ENCODE data around the gene HINT2.

Gene HINT2

DNA sequence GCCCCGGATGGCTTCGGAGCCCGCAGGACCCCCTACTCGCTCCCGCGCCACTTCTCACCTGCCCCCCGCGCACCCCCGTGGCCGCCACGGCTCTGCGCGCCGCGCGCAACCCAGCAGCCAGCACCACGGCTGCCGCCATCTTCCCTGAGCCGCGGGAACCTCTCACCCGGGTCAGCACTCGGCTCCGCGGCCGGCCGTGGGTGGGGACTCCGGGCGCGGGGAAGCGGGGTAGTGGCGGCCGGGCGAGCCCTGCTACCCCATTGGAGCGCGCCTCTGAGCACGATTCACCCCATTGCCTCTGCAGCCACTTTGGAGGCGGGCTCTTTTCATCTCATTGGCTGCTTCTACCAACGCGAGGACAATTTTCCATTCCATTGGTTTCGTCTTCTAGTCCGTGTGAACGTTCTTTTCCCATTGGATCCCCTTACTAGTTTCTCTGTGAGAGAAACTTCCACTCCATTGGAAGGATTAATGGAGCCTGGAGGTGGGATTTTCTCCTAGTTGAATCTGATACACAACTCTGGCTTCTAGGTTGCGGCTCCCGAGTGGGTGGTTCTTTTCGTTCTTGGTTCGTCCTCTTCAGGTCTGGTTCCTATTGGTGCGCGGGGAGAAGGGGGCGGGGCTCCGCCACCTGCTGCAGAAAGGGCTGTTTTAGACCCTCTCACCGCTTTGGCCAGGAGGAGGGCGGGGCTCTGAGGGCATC lies at the start of gene HINT2:
Gene HINT2 (minus strand): TSS at position 202 of the 703 bp plus-strand sequence. CDS start 63 bp downstream, at position 139.
- peak; percentile 100 for DNase-seq

- no peak for DNase-seq
Measured at GRCh38 chr9:35863583-35863982, 48.7 kb upstream of the HINT2 start.

DNA sequence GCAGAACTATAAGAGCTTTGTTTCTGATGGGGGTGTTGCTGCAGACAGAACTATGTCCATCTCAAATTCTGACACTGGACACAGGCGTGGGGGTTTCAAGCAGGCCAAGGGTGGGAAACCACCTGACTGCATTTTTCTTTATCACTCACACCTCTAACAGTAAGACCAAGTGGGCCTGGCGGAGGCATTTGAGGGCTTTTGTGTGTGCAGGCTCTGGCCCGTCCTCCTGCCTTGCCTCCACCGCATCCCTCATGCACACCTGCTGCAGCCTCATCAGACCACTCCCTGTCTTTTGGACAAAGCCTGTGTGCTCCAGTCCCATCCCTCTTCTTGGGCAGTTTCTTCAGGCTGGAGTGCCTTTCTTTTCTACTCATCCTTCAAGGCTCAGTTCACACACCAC lies 47.5 kb upstream of the HINT2 start:
- no peak for DNase-seq

GRCh38 chr9:35861161-35861897 lies 46.5 kb upstream of the HINT2 start:
- DNase-seq = no peak

DNA sequence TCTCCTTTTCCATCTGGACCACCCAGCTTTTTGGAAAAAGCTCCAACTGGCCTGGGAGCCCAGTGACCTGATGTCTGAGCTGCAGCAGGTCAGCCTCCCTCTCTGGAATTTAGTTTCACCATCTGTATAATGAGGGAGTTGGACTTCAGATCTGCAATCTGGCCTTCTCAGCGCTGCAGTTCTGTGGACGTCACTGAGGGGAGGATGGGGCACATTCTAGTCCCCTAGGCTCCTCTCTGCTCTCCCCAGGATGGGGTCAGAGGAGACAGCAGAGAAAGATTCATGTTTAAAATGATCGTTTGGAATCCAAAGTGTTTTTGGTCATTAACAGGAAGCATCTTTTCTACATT lies 45.1 kb upstream of the HINT2 start:
- no peak for DNase-seq

DNA sequence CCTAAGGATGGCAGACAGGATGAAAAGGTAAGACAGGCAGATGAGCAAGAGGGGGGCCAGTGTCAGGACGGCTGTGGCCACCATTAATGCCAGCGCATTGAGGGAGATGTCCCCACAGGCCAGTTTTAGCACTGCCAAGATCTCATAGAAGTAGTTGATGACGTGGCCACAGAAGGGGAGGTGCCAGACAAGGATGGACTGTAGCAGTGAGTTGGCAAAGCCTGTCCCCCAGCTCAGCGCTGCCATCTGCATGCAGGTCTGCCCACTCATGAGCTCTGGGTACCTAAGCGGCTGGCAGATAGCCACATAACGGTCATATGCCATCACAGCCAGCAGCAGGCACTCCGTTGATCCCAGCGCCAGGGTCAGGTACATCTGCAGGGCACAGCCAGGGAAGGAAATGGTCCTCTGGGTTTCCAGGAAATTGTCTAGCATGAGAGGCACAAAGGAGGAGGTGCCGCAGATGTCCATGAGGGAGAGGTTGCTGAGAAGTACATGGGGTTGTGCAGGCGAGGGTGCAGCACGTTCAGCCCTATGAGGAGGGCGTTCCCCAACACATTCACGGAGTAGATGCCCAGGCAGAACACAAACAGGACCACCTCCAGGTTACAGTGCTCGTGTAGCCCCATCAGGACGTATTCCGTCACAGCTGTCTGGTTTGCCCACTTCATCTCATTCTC lies 44.6 kb upstream of the HINT2 start:
- peak; percentile 30 for DNase-seq

GRCh38 chr9:35858458-35858857 lies 43.6 kb upstream of the HINT2 start:
- DNase-seq = no peak

GRCh38 chr9:35856882-35857281 lies 42.0 kb upstream of the HINT2 start:
- no peak for DNase-seq

DNA sequence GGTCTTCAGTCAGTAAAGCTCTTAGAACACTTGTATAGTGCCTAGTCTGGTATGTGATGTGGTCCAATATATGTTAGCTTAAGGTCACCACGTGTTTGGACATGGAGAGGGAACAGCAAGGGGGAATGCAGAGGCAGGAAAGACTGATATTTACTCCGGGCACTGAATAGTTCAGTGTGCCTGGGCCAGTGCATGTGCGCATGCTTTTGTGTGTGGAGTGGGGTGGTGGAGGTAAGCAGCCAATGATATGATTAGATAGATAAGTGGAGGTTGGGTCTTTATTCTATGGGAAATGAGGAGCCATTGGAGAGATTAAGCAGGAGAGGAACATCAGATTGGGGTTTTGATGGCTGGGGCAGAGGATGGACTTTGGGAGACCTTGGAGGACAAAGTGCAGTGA lies 41.4 kb upstream of the HINT2 start:
- DNase-seq = no peak

- DNase-seq = no peak
Measured at GRCh38 chr9:35854091-35854762, 39.4 kb upstream of the HINT2 start.

DNA sequence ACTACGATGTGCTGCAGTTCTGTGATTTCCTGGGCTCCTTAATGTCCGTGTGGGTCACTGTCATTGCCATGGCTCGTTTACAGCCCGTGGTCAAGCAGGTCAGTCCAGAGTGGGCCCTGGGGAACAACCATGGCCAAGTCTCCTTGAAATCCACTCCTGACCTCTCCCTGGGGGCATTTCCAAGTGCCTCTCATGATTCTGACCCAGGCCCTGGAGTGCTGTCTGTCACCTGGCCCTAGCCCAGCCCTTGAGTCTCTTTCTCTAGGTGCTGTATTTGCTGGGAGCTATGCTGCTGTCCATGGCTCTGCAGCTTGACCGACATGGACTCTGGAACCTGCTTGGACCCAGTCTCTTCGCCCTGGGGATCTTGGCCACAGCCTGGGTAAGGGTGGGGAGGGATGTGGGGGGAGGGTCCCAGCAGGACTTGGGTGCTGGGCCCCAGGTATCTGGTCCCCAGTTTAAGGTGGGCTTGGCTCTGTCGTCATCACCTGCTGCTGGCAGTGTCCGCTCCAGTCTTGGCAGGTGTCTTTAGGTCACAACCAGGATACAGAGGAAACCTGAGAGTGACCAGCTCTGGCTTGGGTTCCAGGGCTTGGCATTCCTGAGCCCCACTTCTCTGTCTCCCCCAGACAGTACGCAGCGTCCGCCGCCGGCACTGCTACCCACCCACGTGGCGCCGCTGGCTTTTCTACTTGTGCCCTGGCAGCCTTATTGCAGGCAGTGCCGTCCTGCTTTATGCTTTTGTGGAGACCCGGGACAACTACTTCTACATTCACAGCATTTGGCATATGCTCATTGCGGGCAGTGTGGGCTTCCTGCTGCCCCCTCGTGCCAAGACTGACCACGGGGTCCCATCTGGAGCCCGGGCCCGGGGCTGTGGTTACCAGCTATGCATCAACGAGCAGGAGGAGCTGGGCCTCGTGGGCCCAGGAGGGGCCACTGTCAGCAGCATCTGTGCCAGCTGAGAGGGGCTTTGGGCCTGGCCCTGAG lies 38.3 kb upstream of the HINT2 start:
- no peak for DNase-seq

GRCh38 chr9:35852267-35852815 lies 37.5 kb upstream of the HINT2 start:
- DNase-seq = no peak

- no peak for DNase-seq
Measured at GRCh38 chr9:35847792-35848572, 33.1 kb upstream of the HINT2 start.

DNA sequence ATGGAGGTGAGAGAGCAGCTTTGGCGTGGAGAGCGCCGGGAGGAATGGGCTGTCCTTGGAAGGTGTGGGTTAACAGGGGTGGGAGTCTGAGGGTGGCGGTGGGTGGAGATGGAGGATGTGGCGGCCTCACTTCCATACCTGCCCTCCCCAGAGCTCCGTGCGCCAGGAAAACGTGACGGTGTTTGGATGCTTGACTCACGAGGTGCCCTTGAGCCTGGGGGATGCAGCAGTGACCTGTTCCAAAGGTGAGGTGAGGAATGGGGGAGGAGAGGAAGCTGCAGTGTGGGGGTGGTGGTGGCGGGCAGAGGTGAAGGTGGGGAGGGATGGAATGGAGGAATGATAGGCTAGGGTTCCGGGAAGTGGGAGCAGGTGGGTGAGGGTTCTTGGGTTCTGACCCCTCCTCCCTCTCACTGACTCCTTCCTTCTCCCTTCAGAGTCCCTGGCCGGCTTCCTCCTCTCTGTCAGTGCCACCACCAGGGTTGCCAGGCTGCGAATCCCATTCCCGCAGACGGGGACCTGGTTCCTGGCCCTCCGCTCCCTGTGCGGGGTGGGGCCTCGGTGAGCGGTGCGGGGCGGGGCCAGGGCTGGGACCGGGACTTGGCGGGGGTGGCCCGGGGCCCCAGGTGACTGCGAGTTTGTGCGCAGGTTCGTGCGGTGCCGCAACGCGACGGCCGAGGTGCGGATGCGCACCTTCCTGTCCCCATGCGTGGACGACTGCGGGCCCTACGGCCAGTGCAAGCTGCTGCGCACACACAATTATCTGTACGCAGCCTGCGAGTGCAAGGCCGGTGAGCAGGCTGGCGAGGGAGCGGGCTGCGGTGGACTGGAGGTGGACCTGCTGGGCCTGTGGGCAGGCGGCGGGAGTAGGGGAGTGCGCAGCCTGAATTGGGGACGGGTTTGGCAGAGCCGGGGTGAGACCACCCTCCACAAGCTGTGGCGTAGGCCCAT lies 31.3 kb upstream of the HINT2 start:
- no peak for DNase-seq

- no peak for DNase-seq
Measured at GRCh38 chr9:35844628-35845270, 29.9 kb upstream of the HINT2 start.

DNA sequence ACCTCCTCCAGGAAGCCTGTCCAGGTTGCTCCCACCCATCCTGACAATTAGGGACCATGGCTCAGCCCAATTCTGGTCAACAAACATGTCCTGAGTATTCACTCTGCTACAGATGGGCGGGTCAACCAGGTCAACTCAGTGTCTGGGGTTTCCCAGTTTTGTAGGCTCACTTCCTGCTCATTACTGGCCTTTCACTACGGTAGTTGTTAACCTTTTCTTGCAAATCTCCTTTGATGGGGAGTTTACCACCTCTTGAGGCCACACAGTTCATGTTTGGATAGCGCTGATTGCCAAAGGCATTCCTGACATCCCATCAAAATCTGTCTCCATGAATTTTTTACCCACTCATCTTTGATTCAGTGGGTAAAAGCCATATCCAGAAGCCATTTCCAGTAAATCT lies 28.0 kb upstream of the HINT2 start:
- no peak for DNase-seq

DNA sequence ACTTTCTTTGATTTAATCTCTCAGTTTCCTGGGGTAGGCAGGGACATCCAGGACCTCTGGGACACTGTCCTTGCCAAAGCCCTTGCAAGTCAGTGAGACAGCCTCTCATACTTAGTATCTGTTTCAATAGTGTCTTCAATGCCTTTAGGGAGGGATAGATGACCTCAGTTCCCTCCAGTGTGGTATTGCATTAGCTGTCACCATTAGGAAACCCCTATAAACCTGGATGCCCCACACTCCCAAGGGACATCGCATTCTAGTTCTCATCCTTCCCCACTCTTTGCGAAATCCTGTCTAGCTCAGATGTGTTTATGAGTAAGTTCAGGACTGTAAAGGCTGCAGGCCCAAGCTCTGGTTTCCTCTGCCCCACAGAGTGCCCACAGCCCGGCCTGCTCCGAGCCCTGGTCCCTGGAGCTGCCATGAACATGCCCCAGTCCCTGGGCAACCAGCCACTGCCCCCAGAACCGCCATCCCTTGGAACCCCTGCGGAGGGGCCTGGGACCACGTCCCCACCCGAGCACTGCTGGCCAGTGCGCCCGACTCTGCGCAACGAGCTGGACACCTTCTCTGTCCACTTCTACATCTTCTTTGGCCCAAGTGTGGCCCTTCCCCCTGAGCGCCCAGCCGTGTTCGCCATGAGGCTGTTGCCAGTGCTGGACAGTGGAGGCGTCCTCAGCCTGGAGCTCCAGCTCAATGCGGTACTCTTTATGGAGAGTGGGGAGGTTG lies 27.3 kb upstream of the HINT2 start:
- no peak for DNase-seq

DNA sequence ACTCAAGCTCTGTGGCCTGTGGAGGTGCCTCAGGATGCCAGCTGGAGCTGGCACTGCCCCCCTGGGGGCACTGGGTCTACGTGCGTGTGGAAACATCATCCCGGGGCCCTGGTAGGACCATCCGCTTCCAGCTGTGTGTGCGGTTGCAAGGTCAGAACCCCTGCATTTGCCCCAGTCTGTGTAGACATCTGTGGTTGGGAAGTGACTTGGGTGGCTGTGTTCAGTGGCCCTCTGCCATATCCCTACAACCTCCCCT lies 26.7 kb upstream of the HINT2 start:
- no peak for DNase-seq
